ENCODE measurements around the gene MPHOSPH10. TPM values are rescaled to one million over a fixed set of nuclear protein-coding genes. Genes with fewer than 3 reads are reported as not detected.

The MPHOSPH10 gene
- total RNA-seq, 1 donor: 17.0 TPM

GRCh38 chr2:71113843-71114242 is 16.6 kb upstream of the MPHOSPH10 start:
- TF ChIP-seq, protein P1, sequence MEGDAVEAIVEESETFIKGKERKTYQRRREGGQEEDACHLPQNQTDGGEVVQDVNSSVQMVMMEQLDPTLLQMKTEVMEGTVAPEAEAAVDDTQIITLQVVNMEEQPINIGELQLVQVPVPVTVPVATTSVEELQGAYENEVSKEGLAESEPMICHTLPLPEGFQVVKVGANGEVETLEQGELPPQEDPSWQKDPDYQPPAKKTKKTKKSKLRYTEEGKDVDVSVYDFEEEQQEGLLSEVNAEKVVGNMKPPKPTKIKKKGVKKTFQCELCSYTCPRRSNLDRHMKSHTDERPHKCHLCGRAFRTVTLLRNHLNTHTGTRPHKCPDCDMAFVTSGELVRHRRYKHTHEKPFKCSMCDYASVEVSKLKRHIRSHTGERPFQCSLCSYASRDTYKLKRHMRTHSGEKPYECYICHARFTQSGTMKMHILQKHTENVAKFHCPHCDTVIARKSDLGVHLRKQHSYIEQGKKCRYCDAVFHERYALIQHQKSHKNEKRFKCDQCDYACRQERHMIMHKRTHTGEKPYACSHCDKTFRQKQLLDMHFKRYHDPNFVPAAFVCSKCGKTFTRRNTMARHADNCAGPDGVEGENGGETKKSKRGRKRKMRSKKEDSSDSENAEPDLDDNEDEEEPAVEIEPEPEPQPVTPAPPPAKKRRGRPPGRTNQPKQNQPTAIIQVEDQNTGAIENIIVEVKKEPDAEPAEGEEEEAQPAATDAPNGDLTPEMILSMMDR (IDR thresholded peaks at IDR 0.05; ENCODE audit: extremely low read depth, low read depth, low read length): no peak
- Histone ChIP-seq H4K20me1 (ENCODE audit: insufficient read depth, low read length) (peaks cover 3% of the 10 kb centered on the region), H3K36me3 (ENCODE audit: insufficient read depth, low read length) (peaks cover 16% of the 10 kb centered on the region)

GRCh38 chr2:71117063-71117462 is 13.4 kb upstream of the MPHOSPH10 start:
- peaks cover 4% of the 10 kb centered on the region for H3K79me2 ChIP-seq (ENCODE audit: insufficient read depth, low read length)
- peaks cover 3% of the 10 kb centered on the region for H4K20me1 ChIP-seq (ENCODE audit: insufficient read depth, low read length)
- H3K9me3 ChIP-seq (ENCODE audit: low read depth, low read length): no peaks in the 10 kb centered on the region
- H2AFZ ChIP-seq (ENCODE audit: low read length): no peak overlapping the region
- H3K27me3 ChIP-seq (ENCODE audit: insufficient read depth, low read length): no peaks in the 10 kb centered on the region
- DNase-seq (ENCODE audit: insufficient read length, low spot score, missing footprints): no peak
- TF ChIP-seq, protein P1 (IDR thresholded peaks at IDR 0.05; ENCODE audit: extremely low read depth, low read depth, low read length): no peak
- H3K4me2 ChIP-seq (ENCODE audit: insufficient read depth, low read length): no peak overlapping the region
- H3K4me3 ChIP-seq (ENCODE audit: insufficient read depth, low read length): no peak overlapping the region
- peaks cover 12% of the 10 kb centered on the region for H3K36me3 ChIP-seq (ENCODE audit: insufficient read depth, low read length)
- H3K4me1 ChIP-seq (ENCODE audit: insufficient read depth, low read length): no peaks in the 10 kb centered on the region
- no peak overlapping the region for H3K27ac ChIP-seq (ENCODE audit: low read depth, low read length)

More at GRCh38 chr2:71113843-71114242, 16.6 kb upstream of the MPHOSPH10 start:
- Histone ChIP-seq H3K4me1 (ENCODE audit: insufficient read depth, low read length) (no peaks in the 10 kb centered on the region), H3K27me3 (ENCODE audit: insufficient read depth, low read length) (no peaks in the 10 kb centered on the region), H2AFZ (ENCODE audit: low read length) (no peak overlapping the region), H3K27ac (ENCODE audit: low read depth, low read length) (no peak overlapping the region), H3K9me3 (ENCODE audit: low read depth, low read length) (no peaks in the 10 kb centered on the region), H3K79me2 (ENCODE audit: insufficient read depth, low read length) (no peaks in the 10 kb centered on the region), H3K4me2 (ENCODE audit: insufficient read depth, low read length) (no peak overlapping the region), H3K4me3 (ENCODE audit: insufficient read depth, low read length) (no peak overlapping the region)
- DNase-seq (ENCODE audit: insufficient read length, low spot score, missing footprints): no peak

GRCh38 chr2:71120195-71120594 is 10.2 kb upstream of the MPHOSPH10 start:
- Histone ChIP-seq H3K9me3 (ENCODE audit: low read depth, low read length) (no peaks in the 10 kb centered on the region), H3K27me3 (ENCODE audit: insufficient read depth, low read length) (no peaks in the 10 kb centered on the region), H2AFZ (ENCODE audit: low read length) (no peak overlapping the region), H3K79me2 (ENCODE audit: insufficient read depth, low read length) (peaks cover 4% of the 10 kb centered on the region), H3K4me3 (ENCODE audit: insufficient read depth, low read length) (no peak overlapping the region), H3K4me1 (ENCODE audit: insufficient read depth, low read length) (peaks cover 6% of the 10 kb centered on the region), H3K4me2 (ENCODE audit: insufficient read depth, low read length) (no peak overlapping the region), H4K20me1 (ENCODE audit: insufficient read depth, low read length) (peaks cover 12% of the 10 kb centered on the region), H3K36me3 (ENCODE audit: insufficient read depth, low read length) (peaks cover 15% of the 10 kb centered on the region), H3K27ac (ENCODE audit: low read depth, low read length) (no peak overlapping the region)
- TF ChIP-seq, protein P1 (IDR thresholded peaks at IDR 0.05; ENCODE audit: extremely low read depth, low read depth, low read length): no peak
- DNase-seq (ENCODE audit: insufficient read length, low spot score, missing footprints): no peak

- Histone ChIP-seq H3K9me3 (ENCODE audit: low read depth, low read length) (no peaks in the 10 kb centered on the region), H3K4me3 (ENCODE audit: insufficient read depth, low read length) (no peak overlapping the region), H3K4me1 (ENCODE audit: insufficient read depth, low read length) (peaks cover 6% of the 10 kb centered on the region), H4K20me1 (ENCODE audit: insufficient read depth, low read length) (peaks cover 20% of the 10 kb centered on the region), H3K27me3 (ENCODE audit: insufficient read depth, low read length) (no peaks in the 10 kb centered on the region), H3K27ac (ENCODE audit: low read depth, low read length) (no peak overlapping the region), H2AFZ (ENCODE audit: low read length) (no peak overlapping the region), H3K4me2 (ENCODE audit: insufficient read depth, low read length) (no peak overlapping the region), H3K79me2 (ENCODE audit: insufficient read depth, low read length) (peaks cover 9% of the 10 kb centered on the region), H3K36me3 (ENCODE audit: insufficient read depth, low read length) (peaks cover 14% of the 10 kb centered on the region)
- TF ChIP-seq, protein P1 (IDR thresholded peaks at IDR 0.05; ENCODE audit: extremely low read depth, low read depth, low read length): no peak
- DNase-seq (ENCODE audit: insufficient read length, low spot score, missing footprints): no peak
Measured at GRCh38 chr2:71121479-71121878, 9.0 kb upstream of the MPHOSPH10 start.
